Cardiac fibroblast (primary cell): ENCODE measurements around the gene SVOP.
"Not testable (repeated sequence)": the region's sequence is repeated elsewhere in the genome, so short reads cannot be mapped to it uniquely, and the experiment has no call there.

Experiments
- DNase-seq, 2 donors: peaks; one replicate each; pipeline versions ENCODE4 v3.0.0 to v3.0.0-alpha.2; 2010; ENCODE audit warnings: low read depth in 2 of 2
- H3K4me3 ChIP-seq, 2 donors: replicated peaks in 1 of 2; 1 replicate in 1 of 2; 2 replicates in 1 of 2; pipeline ENCODE4 v1.5.1; 2011; ENCODE audit warnings: low read depth in 2 of 2, low read length in 2 of 2, mild to moderate bottlenecking in 2 of 2, moderate library complexity in 1 of 2
- CTCF ChIP-seq: IDR thresholded peaks from one replicate; pipeline ENCODE4 v1.5.1; 2011; ENCODE audit warnings: low read depth, mild to moderate bottlenecking, low read length, inconsistent platforms

SVOP gene

GRCh38 chr12:108876550-108876949, 144.3 kb downstream of the SVOP start:
- DNase-seq = no peak
- no peak for TF ChIP-seq CTCF
- H3K4me3 ChIP-seq = no peak overlapping the region

- peak in 1 of 2 donors; percentile 35 for DNase-seq
- H3K4me3 ChIP-seq = no peak overlapping the region
- no peak for TF ChIP-seq CTCF
Measured at GRCh38 chr12:108875682-108876361, 145.0 kb downstream of the SVOP start.

- no peak for TF ChIP-seq CTCF
- DNase-seq = no peak
- H3K4me3 ChIP-seq = no peak overlapping the region
Measured at GRCh38 chr12:108875280-108875679, 145.6 kb downstream of the SVOP start.

- no peak for DNase-seq
- no peak overlapping the region for H3K4me3 ChIP-seq
- TF ChIP-seq CTCF = no peak
Measured at GRCh38 chr12:108868781-108869180, 152.1 kb downstream of the SVOP start.

- not testable (repeated sequence) for H3K4me3 ChIP-seq, DNase-seq
Measured at GRCh38 chr12:108866083-108866482, 154.8 kb downstream of the SVOP start.

GRCh38 chr12:108865169-108865568, 155.7 kb downstream of the SVOP start:
- TF ChIP-seq CTCF = no peak

GRCh38 chr12:108862588-108862959, 158.3 kb downstream of the SVOP start:
- TF ChIP-seq CTCF = no peak

More at GRCh38 chr12:108865169-108865568, 155.7 kb downstream of the SVOP start:
- no peak overlapping the region for H3K4me3 ChIP-seq
- DNase-seq = no peak

More at GRCh38 chr12:108862588-108862959, 158.3 kb downstream of the SVOP start:
- DNase-seq = no peak
- no peak overlapping the region for H3K4me3 ChIP-seq
